ENCODE measurements around the gene FBXW4.

DNA sequence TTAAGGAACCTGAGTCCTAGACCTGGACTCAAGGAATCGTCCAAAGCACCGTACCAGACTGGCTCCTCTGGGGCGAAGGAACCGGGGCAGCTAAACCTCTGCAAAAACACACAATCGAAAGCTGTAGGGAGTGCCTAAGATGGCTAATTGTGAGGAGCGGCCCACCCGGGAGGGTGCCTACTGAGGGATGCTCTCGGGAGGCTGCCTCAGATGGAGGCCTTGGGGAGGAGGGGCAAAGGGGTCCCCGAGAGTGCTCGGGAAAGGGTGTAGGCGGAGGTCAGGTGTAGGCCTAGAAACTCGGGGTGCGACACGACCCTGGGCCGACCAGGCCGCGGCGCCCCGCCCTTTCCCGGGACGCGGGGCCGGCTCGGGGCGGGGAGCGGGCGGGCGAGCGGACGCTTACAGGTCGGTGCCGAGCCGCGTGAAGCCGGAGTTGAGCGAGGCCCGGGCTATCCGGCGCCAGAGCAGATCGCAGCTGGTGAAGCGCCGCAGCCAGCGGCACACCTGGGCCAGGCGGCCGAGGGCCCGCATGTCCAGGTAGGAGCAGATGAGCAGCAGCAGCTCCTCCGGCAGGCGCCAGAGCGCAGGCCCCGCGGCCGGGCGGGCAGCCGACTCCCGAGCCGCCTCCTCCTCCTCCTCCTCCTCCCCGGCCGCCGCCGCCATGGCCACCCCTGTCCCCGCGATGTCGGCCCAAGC is 844 bp downstream of the FBXW4 start:
- TF ChIP-seq POLR2A (IDR thresholded peaks at IDR 0.05): no peak
- TF ChIP-seq, protein P1, sequence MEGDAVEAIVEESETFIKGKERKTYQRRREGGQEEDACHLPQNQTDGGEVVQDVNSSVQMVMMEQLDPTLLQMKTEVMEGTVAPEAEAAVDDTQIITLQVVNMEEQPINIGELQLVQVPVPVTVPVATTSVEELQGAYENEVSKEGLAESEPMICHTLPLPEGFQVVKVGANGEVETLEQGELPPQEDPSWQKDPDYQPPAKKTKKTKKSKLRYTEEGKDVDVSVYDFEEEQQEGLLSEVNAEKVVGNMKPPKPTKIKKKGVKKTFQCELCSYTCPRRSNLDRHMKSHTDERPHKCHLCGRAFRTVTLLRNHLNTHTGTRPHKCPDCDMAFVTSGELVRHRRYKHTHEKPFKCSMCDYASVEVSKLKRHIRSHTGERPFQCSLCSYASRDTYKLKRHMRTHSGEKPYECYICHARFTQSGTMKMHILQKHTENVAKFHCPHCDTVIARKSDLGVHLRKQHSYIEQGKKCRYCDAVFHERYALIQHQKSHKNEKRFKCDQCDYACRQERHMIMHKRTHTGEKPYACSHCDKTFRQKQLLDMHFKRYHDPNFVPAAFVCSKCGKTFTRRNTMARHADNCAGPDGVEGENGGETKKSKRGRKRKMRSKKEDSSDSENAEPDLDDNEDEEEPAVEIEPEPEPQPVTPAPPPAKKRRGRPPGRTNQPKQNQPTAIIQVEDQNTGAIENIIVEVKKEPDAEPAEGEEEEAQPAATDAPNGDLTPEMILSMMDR (IDR thresholded peaks at IDR 0.05): no peak

All from right lobe of liver (tissue), 4 donors.